Measurements from ENCODE around the gene SIX4.

DNA sequence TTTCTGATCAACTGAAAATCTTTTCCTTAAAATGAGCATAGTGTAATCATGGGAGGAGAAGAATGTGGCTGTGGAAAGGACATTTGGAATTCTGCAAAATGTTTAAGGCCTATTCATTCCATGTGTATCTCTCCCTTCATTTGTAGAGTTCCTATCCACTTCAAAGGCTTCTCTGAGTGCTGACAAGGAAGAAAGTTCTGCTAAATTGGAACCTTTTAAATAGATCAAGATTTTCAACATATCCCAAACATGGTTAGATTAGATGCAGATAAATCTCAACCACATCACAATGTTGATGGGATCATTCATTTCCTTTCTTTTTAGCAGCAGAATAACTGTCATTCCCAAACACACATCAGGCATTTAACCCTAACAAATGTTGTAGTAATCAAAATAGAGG is 46.5 kb downstream of the SIX4 start:
- TF ChIP-seq, protein P1, sequence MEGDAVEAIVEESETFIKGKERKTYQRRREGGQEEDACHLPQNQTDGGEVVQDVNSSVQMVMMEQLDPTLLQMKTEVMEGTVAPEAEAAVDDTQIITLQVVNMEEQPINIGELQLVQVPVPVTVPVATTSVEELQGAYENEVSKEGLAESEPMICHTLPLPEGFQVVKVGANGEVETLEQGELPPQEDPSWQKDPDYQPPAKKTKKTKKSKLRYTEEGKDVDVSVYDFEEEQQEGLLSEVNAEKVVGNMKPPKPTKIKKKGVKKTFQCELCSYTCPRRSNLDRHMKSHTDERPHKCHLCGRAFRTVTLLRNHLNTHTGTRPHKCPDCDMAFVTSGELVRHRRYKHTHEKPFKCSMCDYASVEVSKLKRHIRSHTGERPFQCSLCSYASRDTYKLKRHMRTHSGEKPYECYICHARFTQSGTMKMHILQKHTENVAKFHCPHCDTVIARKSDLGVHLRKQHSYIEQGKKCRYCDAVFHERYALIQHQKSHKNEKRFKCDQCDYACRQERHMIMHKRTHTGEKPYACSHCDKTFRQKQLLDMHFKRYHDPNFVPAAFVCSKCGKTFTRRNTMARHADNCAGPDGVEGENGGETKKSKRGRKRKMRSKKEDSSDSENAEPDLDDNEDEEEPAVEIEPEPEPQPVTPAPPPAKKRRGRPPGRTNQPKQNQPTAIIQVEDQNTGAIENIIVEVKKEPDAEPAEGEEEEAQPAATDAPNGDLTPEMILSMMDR (conservative IDR thresholded peaks at IDR 0.05), result no peak
- no peak for TF ChIP-seq ZFX (IDR thresholded peaks at IDR 0.05)

All from C4-2B (cell line).